Renal cortical epithelial cell (primary cell): ENCODE results near the gene A1CF. TPM values are rescaled to one million over a fixed set of nuclear protein-coding genes. Genes with fewer than 3 reads are reported as not detected.
"Not testable (repeated sequence)": the region's sequence is repeated elsewhere in the genome, so short reads cannot be mapped to it uniquely, and the experiment has no call there.

Source experiments
- DNase-seq: peaks from one replicate; pipeline ENCODE4 v3.0.0-alpha.2; 2011; ENCODE audit warnings: low read depth
- total RNA-seq: library from RNA; depleted of rRNA; stranded (reverse); fragments of >200 nt; gene quantifications from 2 replicates; pipeline ENCODE4 v1.2.3, GENCODE V29; 2014

A1CF gene
- total RNA-seq, 1 donor from 2014 or later: 0.05 TPM

DNA sequence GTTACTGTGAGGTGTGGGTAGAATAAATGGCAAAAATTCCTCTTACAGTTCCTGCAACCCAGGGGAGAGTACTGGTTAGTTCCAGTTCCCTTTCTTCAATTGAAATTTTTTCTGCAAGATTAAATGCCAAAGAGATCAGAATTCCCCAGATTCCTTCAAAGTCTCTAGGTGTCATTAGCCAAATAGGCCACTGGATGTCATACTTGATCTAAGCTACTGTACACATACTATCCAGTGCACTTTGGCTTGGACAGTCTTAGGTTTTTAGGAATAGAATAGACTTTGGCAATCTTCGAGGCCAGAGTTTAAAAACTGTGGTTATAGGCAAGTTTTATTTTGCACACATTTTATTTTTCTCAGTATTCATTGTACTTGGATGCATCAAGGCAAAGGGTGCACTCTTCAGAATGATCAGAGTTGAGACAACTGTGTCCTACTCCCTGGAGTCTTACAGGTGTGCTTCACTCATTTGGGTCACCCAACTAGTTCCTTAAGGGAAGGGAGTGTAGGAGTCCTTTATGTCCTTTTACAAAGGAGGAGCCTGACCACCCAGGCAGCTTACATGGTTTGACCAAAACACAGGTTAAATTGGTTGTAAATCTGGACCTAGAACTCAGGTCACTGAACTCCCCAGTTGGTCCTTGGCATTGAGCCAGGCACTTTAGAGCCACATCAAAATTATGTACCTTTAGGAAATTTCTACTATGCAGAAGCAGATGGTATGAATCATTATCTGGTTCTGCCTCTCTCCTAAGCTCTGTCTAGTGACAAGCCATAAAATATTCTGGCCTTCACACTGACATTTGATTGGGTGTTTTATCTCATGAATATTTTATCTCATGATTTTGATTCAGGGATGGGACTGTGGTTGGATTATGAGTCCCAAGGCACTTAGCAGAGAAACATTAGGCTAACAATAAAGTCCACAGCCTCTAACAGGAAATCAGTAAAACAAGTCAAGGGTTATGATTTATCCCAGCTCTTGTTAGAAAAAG lies 96.2 kb downstream of the A1CF start:
- DNase-seq: peak; percentile 53

DNA sequence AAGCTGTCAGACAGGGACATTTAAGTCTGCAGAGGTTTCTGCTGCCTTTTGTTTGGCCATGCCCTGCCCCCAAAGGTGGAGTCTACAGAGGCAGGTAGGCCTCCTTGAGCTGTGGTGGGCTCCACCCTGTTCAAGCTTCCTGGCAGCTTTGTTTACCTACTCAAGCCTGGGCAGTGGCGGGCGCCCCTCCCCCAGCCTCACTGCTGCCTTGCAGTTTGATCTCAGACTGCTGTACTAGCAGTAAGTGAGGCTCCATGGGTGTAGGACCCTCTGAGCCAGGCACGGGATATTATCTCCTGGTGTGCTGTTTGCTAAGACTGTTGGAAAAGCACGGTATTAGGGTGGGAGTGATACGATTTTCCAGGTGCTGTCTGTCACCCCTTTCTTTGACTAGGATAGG lies 97.5 kb downstream of the A1CF start:
- DNase-seq: not testable (repeated sequence)

DNA sequence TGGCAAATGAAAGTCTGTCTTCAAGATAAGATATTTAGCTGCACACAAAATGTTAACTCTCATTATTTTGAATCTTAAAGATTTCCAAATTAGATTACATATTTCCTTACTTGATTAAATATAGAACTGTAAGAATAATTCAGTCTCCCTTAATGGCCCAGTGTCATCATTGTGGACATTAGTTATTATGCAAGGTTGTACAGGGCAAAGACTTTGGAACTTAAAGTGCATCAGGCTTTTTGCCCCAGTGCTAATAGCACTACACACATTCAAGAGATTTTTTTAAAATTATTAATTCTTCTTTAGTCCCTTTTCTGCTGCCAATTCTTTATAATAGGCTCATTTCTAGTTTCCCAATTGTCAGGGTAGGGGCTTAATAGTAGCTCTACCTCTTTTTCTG lies 103.4 kb downstream of the A1CF start:
- DNase-seq: not testable (repeated sequence)

DNA sequence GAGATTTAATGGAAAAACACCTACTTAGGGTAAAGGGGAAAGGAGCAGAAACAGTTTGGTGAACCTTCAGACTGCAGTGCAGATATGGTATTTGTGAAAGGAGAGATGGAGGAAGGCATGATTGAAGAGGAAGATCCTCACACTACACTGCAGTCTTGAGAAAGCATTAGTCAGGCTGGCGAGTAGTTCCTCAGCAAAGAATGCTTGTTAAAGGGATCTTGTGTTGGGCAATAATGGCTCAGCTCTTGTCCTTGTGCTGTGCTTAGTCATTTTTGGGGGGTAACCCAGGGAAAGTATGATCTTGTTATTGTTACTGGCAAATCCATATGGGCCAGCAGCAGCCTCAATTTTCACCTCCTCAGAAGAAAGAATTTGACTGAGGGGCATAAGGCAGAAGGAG lies 105.4 kb downstream of the A1CF start:
- DNase-seq: not testable (repeated sequence)

DNA sequence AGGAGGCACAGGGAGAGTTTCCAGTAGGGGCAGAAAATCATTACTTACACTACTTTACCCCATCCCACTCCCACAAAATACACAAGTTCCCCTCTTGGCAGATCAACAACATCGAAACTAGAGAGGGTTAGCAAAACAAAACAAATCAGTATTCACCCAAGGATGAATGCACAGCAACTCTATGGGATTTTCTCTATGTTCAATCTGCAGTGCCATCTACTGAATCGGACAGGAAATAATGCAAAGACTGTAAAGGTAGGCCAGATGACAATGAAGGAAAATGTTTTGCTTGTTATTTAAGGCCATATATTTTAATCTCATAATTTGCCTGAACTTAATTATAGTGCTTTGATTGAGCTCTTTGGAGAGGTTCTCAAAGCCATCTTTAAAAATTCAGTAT lies 110.6 kb downstream of the A1CF start:
- not testable (repeated sequence) for DNase-seq

DNA sequence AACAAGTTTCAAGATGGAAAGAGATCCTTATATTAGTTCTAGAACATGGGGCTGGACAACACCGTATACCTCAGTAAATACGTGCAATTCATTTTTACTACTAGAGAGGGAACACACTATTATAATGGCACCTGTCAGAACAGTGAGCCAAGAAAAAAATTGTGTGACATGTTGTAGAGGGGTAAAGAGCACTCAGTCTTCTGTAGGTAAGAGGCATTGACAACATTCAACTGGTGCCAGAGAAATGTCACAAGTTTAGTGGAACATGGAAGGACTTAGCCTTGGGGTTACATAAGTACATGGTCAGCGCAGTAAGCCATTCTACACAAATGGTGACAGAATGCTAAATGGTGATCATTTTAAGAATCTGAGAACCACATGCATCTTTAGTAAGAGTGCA lies 113.4 kb downstream of the A1CF start:
- not testable (repeated sequence) for DNase-seq

DNA sequence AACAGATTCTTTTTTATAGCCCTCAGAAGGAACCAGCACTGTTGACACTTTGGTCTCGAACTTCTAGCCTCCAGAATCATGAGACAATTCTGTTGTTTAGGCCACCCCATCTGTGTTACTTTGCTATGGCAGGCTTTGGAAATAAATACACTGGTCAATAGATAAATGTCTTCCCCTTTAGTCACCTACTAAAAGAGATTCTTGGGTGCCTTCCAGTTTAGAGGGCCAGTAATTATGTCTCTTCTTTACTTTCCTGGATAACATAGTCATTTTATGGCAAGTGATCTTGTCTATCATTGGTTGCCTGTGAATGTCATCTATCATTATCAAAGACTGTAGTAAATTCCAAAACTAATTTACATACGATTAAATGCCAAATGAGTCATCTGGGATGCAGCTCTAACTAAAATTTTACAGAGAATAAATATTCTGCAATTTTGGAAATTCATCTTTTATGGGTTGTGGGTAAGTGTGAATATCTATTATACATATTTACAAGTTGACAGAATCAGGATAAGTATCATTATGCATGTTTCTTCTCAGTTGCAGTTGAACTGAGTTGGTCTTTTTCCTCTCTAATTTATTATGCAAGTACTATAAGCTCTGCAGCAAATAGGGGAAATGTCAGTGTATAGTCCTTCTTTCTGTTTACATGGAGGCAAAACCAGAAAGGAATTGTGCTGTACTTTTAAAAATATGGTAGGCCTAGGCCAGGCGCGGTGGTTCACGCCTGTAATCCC lies 118.5 kb downstream of the A1CF start:
- DNase-seq: not testable (repeated sequence)

Other genes starting within 250 kb of the A1CF start
- 3.3 and 6.1 TPM in 2 replicates for gene ASAH2B, start 145.7 kb downstream of the A1CF start, total RNA-seq
- gene PRKG1, start 188.9 kb upstream of the A1CF start, total RNA-seq: 1.0 and 2.3 TPM in 2 replicates